Measurements from ENCODE around the gene MYO15B.

Gene MYO15B

GRCh38 chr17:75552425-75553294 lies 34.9 kb upstream of the MYO15B start:
- DNase-seq (ENCODE audit: extremely low read depth, low read depth) = no peak
- no peak overlapping the region for H3K4me3 ChIP-seq (replicated peaks; ENCODE audit: low read depth, low read length)
- TF ChIP-seq, protein P1, sequence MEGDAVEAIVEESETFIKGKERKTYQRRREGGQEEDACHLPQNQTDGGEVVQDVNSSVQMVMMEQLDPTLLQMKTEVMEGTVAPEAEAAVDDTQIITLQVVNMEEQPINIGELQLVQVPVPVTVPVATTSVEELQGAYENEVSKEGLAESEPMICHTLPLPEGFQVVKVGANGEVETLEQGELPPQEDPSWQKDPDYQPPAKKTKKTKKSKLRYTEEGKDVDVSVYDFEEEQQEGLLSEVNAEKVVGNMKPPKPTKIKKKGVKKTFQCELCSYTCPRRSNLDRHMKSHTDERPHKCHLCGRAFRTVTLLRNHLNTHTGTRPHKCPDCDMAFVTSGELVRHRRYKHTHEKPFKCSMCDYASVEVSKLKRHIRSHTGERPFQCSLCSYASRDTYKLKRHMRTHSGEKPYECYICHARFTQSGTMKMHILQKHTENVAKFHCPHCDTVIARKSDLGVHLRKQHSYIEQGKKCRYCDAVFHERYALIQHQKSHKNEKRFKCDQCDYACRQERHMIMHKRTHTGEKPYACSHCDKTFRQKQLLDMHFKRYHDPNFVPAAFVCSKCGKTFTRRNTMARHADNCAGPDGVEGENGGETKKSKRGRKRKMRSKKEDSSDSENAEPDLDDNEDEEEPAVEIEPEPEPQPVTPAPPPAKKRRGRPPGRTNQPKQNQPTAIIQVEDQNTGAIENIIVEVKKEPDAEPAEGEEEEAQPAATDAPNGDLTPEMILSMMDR (IDR thresholded peaks at IDR 0.05; ENCODE audit: low read depth, low read length, missing control alignments) = no peak

GRCh38 chr17:75553295-75554110 lies 34.1 kb upstream of the MYO15B start:
- H3K4me3 ChIP-seq (replicated peaks; ENCODE audit: low read depth, low read length) = no peak overlapping the region
- TF ChIP-seq, protein P1 (IDR thresholded peaks at IDR 0.05; ENCODE audit: low read depth, low read length, missing control alignments) = no peak
- DNase-seq (ENCODE audit: extremely low read depth, low read depth) = no peak

DNA sequence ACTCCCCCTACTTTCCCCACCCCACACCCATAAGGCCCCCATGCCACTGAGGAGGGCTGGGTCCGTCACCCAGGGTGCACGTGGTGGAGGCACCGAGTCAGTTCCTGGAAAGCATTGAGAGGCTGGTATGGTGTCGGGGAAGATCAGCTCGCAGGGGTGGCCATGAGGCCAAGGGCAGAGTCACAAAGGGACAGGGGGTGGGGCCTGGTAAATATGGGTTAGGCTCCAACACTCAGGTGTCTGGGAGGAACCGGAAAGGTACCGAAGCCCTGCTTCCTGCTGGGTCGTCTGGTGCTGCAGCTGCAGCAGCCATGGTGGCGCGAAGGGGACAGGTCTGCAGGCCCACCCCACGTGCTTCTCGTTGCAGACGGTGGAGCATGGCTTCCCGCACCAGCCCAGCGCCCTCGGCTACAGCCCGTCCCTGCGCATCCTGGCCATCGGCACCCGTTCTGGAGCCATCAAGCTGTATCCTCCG lies 31.9 kb upstream of the MYO15B start:
- TF ChIP-seq, protein P1 (IDR thresholded peaks at IDR 0.05; ENCODE audit: low read depth, low read length, missing control alignments) = no peak
- no peak for DNase-seq (ENCODE audit: extremely low read depth, low read depth)
- no peak overlapping the region for H3K4me3 ChIP-seq (replicated peaks; ENCODE audit: low read depth, low read length)

GRCh38 chr17:75557075-75557851 lies 30.3 kb upstream of the MYO15B start:
- no peak overlapping the region for H3K4me3 ChIP-seq (replicated peaks; ENCODE audit: low read depth, low read length)
- no peak for DNase-seq (ENCODE audit: extremely low read depth, low read depth)
- TF ChIP-seq, protein P1 (IDR thresholded peaks at IDR 0.05; ENCODE audit: low read depth, low read length, missing control alignments) = no peak

DNA sequence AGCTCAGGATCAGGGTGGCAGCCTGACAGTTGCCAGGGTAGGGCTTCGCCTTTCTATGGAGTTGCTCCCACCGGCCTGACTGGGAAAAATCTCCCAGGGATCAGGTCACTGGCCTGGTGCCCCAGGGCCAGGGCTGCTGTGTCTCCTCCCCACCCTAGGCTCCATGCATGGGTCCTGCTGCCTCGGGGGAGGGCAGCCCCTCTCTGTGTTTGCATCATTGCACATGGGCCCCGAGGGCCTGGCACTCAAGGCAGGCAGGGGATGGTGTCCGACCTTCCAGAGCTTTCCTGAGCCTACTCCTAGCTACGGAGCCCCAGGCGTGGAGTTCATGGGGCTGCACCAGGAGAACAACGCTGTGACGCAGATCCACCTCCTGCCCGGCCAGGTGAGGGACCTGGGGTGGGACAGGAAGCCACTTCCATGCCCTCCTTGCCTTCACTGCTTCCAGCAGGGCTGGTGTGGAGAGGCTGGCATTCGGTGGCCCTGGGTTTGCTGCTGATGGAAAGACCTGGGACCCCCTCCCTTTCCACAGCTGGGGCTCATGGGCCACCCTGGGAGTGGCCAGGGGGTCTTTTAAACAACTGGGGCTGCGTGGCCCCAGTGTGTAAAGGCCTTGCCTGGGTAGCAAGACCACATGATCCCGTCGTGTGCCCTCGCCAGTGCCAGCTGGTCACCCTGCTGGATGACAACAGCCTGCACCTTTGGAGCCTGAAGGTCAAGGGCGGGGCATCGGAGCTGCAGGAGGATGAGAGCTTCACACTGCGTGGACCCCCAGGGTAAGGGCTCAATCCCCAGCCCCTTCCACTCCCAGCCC lies 29.5 kb upstream of the MYO15B start:
- H3K4me3 ChIP-seq (replicated peaks; ENCODE audit: low read depth, low read length) = no peak overlapping the region
- TF ChIP-seq, protein P1 (IDR thresholded peaks at IDR 0.05; ENCODE audit: low read depth, low read length, missing control alignments) = no peak
- no peak for DNase-seq (ENCODE audit: extremely low read depth, low read depth)
